Activated CD4-positive, CD25-positive, alpha-beta regulatory T cell treated with anti-CD3 and anti-CD28 coated beads, Interleukin-2, amount 50 U/mL, for 72 hours (primary cell): ENCODE measurements around the gene LDAH.
"Not testable (repeated sequence)": the region's sequence is repeated elsewhere in the genome, so short reads cannot be mapped to it uniquely, and the experiment has no call there.

Experiments used
- DNase-seq: peaks from one replicate; pipeline ENCODE4 v3.0.0; 2021

Gene LDAH

DNA sequence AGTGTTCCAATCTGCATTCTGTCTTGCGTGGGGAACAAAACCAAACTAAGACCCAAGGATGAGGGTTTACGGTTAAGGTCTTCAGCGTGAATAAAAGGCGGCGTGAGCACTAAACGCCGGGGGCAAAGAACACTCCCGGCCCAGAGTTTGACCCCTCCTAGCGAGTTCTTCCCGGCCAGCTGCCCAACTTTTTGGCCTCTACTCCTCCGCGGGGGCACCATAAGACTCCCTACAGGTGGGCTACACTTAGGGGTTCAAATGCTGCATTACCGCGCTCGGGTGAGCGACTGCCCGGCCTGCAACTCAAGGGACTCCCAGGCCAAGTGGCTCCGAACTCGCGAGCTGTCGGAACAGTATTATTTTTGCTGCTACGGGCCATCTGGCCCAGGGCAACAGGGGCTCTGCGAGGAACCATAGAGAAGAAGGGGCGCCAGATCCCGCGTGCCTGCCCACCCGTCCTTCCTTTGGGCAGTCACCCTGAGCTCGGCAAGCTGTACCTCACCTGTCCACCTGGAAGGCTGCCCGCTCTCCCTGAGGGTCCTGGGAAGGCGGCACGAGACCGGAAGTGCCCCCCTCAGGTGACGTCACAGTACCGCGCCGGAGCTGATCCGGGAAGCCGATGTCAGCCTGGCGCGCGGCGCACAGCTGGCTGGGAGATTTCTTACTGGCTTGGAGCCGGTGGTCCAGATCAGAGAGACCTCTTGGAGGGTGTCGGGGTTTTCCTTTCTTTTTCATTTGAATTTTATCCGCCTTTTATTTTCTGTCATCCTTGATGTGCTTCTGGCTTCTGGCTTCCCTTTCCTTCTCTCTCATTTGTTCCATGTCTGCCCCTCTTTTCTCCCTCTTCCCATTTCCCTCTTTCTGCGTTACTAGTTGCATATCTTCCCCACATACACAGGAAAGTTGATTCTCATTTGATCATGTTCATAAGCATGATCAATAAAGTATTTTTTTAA is at the start of gene LDAH:
Gene LDAH (minus strand): TSS at position 567 of the 956 bp plus-strand sequence. CDS start 21,638 bp downstream, outside the sequence.
- DNase-seq, result peak; percentile 81

DNA sequence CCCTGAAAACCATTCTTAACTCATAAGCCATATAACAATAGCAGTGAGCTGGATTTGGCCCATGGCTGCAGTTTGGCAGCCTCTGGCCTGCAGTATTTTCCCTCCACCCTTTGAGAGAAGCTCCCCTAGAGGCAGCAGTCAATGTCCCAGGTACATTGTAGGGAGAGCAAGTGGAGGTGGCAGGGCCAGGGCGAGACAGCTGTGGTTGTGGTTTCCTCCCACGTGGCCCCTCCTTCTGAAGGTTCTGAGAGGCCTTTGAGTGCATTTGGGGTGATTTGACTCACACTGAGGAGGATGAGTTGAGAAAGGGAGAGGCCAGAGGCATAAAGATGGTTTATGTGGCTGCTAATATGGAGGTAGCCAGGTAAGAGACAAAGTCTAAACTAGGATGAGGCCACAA is 45.5 kb upstream of the LDAH start:
- DNase-seq, result peak; percentile 57

DNA sequence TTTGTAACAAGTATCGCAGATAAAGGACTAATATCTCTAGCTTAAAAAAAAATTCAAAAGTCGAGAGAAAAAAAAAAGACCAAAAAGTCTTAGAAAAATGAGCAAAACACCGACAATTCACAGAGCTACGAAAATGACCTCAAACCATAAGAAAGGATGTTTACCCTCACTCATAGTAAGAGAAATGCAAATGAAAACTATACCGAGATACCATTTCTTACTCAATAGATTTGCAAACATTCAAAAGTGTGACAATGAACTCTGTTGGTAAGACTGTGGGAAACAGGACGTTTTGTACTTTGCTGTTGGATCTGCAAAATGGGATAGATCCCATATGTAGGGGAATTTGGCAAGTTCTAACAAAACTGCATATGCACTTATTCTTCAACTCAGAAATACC is 39.9 kb upstream of the LDAH start:
- DNase-seq, result no peak

DNA sequence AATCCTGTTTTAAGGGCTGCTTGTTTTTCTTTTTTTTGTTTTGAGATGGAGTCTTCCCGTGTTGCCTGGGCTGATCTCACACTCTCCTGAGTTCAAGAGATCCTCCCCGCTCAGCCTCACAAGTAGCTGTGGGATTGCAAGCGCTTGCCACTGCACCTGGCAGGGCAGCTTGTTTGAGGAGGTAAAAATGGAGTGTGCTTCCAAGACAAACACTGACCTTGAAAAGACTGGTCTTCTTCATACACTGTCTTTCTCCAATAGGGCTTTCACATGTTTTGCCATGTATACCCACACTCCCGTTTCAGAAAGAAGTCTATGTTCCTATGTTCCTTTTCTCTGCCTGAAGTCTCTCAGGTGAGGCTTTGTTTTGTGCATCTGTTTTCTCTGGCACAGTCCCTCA is 32.6 kb upstream of the LDAH start:
- DNase-seq, result no peak

DNA sequence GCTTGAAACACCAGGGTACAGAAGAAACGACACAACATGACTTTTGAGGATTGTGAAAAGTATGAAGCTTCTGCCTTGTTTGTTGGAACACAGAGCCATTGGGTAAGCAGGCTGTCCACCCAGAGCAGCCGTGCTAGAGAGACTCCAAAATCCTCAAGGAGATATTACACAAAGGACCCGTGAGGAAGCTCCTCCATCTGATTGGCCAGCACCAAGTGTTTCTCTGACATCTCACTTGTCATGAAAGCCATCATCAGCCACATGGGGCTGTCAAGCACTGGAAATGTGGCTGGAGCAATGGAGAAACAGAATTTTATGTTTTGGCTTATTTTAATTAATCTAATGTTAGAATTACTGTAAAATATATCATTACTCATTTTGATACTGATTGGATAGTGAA is 29.8 kb upstream of the LDAH start:
- no peak for DNase-seq

DNA sequence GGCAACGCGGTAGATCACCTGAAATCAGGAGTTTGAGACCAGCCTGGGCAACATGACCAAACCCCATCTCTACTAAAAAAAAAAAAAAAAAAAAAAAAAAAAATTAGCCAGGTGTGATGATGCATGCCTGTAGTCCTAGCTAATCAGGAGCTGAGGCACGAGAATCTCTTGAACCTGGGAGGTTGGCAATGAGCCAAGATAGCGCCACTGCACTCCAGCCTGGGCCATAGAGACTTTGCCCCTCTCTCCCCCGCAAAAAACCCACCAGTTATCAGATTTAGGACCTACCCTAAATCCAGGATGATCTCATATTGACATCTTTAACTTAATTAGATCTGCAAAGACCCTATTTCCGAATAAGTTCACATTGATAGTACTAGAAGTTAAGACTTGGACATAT is 29.2 kb upstream of the LDAH start:
- no peak for DNase-seq

DNA sequence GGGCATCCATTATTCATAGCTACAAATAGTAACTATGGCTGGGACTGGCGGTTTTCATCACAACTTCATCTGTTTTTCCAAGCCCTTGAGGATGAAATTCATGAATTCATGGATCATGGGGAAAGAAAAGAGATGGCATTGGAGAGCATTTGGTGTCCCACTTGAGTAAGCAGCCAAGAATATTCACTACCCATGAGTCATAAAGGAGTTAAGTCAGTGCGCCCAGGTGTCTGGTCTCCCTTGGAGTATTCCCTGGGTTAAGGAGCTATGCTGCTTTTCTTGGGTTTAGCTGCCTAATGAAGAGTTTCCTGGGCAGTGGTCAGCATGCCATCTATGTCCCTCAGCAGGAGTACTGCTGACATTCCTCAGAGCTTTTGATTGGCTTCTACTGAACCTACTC is 21.3 kb upstream of the LDAH start:
- no peak for DNase-seq

DNA sequence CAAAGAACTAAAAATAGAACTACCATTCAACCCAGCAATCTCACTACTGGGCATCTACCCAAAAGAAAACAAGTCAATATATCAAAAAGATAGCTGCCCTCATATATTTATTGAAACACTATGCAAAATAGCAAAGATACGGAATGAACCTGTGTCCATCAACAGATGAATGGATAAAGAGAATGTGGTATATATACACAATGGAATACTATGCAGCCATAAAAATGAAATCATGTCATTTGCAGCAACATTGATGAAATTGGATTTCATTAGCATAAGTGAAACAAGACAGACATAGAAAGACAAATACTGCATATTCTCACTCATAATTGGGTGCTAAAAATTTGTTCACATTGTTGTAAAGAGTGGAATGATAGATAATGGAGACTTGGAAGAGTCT is 16.2 kb upstream of the LDAH start:
- no peak for DNase-seq

DNA sequence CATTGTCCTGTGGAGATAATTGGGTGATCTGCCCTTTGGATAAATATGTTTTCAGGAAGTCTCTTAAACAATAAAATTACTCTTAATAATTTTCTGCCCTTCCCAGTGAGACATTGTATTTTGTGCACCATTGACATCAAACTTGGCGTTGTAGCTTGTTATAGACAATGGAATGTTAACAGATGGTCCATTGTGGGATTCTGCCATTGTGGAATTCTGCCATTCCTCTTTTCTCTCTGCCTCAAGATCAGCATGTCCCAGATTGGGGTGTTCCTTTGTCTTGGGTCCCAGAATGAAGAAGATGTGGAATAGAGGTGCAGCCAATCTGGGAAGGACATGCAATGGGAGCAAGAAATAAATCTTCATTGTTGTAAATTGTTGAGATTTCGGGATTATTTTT is 15.1 kb upstream of the LDAH start:
- no peak for DNase-seq

DNA sequence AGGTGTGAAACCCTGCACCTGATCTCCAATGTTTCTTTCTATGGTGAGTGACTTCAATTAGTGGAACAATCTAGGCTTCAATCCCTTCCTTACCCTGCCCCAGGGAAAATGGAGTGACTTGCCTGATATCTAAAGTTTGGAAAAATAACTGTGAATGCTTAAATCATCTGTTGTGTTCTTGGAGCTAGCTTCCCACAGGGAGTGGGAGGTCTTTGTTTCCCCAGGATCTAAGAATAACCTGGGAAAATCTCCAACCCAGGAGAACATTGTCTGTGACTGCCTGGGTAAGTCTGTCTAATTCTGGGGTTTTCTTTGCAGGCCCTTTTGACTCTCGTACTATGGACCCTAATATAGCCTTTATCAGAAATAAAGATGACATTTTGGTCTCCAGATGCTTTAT is 13.6 kb upstream of the LDAH start:
- no peak for DNase-seq

DNA sequence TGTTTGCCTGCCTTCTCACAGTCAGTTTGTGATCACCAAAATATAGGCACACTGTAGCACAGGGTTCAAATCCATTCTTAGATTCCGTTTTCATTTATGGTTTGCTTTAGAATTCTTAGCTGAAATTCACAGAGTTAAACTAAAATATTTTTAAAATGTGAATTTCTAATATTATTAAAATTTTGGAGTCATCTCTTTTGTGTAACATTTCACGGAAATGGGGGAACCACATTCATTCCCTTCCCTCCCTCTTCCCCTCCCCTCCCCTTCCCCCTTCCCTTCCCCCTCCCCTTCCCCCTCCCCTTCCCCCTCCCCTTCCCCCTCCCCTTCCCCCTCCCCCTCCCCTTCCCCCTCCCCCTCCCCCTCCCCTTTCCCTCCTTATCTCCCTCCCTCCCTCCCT is 11.4 kb upstream of the LDAH start:
- no peak for DNase-seq

DNA sequence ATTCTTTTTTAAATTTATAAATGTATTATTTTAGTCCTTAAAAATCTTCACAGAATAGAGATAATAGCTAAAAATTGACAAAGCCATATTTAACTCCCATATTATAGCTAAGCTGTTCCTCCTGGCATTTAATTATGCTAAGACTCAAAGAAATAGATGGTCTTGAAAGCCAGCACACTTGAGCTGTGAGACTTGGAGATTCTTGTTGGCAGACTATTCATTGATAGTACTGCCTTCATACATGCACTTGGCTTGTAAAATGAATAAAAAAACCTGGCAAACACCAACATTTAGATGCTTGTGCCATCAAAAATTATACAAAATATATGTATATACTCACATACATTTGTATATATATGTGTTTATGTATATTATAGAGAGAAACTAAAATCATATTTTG is 9.7 kb upstream of the LDAH start:
- DNase-seq, result no peak

DNA sequence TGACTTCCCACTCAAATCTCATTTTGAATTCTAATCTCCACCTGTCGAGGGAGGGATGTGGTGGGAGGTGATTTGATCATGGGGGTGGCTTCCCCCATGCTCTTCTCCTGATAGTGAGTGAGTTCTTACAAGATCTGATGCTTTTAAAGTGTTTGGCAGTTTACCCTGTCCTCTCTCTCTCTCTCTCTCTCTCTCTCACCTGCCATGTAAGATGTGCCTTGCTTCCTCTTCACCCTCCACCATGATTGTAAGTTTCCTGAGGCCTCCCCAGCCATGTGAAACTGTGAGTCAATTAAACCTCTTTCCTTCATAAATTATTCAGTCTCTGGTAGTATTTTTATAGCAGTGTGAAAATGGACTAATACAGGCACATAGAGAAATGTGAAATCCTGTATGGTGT is 7.0 kb upstream of the LDAH start:
- DNase-seq, result no peak

DNA sequence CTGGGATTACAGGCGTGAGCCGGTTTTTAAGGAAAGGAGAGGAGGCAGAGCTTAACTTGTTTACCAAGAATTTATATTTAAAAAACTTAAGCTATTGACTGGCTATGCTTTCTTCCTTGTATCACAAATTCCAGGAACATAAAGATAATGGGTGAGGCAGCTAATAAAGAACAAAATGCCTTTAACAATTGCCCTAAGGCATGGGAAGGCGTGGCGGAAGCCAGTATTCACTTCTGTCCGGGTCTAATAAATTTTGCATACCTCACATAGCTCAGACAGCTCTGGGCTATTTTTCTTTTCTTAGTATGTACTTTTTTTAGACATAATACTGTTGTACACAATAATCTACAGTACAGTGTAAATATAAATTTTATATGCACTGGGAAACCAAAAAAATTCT is 1.0 kb upstream of the LDAH start:
- DNase-seq, result no peak

DNA sequence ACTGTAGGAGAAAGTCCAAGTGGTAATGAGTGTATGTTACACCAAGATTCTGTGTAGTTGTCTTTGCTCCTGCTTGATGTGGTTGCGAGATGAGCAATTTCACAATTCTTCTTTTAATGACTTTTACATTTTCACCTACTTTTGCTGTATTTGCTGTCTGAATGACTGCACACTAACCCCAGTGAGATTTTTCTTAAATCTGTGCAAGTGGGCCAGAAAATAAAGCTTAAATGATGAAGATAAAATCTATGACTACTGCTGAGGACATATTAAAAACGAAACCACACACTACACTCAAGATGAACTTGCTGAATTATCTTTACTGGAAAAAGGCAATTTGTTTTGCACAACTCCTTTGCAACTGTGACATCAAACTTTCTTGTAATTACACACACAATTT is 4.1 kb downstream of the LDAH start:
- no peak for DNase-seq

DNA sequence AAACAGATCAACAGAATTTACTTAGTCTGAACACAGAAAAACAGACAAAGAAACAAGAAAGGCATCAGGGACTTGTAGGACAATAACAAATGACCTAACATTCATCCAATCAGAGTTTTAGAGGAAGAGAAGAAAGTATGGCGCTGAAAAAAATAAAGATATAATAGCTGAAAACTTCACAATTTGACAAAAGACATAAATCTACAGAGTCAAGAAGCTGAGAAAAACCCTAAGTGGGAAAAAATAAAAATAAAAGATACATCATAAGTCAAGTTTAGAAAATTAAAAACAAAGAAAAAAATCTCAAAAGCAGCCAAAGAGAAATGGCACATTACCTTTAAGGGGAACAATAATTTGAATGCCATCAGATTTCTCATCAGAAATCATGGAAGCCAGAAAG is 7.7 kb downstream of the LDAH start:
- DNase-seq, result no peak

DNA sequence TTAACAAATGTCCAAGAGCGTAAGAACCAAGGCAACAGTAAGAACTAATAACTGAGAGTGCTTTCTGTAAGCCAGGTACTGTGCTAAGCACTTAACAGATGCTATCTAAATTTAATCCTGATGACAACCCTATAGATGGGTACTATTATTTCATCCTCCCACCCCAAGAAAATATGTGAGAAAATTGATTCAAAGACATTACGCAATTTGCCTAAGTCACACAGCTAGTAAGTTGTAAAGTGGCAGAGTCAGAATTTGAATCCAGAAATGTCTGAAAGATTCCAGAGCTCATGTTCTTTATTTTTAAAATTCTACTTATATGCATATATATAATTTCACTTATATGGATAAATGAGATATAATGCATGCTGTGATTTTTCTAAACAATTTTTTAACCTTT is 10.1 kb downstream of the LDAH start:
- no peak for DNase-seq

DNA sequence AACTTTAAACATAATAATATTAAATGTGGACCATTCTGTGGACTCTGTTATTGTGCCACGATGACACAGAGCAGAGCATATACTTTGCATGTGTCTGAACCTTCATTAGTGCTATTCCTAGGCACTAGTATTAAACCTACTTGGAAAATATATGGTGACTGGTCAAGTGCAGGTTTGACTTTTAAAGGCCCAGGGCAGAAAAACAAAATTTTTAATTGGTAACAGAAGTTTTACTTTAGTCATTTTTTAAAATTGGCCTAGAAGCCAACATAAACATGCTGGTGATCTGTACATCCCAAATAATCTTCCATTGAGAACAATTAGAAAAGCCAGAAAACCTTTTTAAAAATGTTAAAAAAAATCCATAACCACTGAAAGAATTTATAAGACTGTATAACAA is 16.6 kb downstream of the LDAH start:
- DNase-seq, result no peak

DNA sequence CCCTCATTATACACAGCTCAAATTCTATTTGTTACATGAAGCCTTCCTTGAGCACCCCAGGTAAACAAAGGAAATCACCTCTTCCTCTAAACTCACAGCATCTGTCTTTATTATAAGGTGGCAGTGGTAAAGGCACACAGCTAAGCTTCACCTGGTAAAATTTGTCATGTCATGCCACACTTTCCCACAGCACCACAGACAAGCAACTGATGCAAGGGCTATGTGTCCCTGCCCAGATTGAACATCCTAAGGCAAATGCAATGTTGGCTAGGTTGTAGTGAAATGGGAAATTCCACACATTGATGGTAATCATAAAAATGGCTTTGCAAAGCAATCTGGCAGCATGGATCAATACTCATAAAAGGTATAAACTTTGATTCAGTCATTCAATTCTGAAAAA is 18.9 kb downstream of the LDAH start:
- no peak for DNase-seq

DNA sequence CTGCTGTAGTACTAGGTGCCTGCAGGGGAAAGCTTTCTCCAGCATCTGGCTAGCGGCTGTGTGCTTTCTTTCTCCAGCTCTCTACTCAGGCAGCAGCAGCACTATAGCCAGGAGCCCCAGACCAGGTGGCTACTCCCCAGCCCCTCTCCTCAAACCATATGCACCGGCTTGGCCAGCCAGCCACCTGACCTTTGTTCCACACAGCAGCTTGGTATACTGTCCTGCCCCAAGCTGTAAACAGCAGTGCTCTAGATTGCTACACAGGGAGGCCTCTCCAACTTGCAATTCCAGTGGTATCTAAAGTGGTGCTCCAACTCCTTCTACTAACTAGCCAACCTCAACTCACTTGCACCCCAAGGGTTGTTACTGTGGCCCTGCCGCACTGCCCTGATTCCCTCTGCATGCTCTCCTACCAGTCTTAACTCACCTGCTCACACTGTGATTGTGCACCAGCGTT is 19.6 kb downstream of the LDAH start:
- no peak for DNase-seq

DNA sequence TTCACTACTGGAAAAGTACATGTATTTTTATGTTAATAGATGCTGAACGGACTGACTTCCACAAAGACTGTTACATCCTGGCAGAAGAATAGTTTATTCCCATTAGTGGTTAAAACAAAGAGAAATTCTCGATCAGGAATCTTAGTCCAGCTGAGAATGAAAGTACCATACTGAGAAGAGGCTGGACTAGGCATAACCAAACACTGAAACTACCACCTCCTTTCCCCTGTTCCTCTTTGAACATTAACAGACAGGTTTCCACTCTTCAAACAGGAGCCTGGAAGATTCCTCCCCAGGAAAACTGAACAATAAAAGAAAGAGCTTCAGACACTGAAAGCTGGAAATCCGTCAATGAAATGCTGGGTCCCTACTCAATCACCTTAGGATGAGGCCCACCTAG is 25.8 kb downstream of the LDAH start:
- no peak for DNase-seq

DNA sequence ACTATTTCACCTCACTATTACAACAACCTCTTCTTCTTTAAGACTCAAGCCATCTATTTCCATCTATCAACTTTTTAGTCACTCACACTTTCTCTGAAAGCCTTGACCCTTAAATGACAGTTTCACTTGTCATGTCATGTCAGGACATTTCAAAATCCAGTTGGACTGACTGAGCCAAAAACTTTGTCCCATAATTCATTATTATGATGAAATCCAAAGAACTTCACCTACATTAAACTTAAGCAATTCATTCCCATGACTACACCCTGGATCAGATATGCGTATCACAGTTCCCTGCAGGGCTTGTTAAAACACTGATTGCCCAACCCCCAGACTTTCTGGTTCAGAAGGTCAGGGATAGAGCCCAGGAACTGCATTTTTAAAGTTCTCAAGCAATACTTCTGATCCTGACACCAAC is 26.5 kb downstream of the LDAH start:
- no peak for DNase-seq

DNA sequence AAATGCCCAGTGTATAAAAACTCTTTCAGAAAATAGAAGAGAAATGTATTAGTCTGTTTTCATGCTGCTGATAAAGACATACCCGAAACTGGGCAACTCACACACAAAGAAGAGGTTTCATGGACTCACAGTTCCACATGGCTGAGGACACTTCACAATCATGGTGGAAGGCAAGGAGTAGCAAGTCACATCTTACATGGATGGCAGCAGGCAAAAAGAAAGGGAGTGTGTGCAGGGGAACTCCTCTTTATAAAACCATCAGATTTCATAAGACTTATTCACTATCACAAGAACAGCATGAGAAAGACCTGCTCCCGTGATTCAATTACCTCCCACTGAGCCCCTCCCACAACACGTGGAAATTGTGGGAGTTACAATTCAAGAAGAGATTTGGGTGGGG is 29.0 kb downstream of the LDAH start:
- not testable (repeated sequence) for DNase-seq

DNA sequence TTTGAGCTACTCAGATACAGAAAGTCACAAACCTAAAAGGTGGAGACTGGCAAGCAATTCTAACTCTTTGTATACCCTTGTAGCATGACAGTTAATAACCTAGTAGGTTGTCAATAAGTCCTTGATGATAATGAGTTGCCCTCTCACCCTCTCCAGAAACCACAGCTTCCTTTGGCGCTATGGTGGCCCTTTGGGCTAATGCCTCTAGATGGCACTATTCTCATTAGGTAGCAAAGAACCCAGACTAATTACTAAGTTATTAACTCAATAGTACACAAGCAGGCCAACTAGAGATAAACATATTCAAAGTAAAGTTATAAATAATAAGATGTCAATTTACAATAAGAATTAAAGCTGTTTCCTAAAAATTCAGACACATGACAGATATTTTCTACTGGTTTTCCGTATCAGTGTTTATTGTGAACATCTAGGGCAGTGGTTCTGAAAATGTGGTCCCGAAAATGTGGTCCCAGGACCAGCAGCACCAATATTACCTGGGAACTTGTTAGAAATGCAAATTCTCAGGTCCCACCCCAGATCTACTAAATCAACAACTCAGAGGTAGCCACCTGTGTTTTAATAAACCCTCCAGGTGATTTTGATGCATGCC is 41.1 kb downstream of the LDAH start:
- no peak for DNase-seq

DNA sequence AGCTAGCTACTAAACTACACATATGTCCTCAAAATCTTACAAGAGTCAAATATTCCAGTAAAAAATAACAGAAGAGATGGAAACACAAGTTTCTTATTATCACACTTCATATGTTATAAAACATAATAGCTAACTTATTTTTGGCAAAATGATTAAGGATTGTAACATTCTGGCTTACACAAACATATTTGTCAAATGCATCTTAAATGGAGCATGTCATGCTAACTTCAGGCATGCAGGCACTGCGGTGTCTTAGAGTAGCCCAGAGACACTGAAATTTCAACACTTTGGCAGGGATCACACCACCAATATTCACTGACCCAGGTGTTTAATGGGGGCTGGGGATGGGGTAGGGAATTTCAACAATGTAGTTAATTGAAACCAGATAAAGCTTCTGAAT is 51.6 kb downstream of the LDAH start:
- no peak for DNase-seq
